BLaER1 treated with 17β-estradiol and CSF1 and Interleukin-3, amounts not matched to agents 10 nM and 100 nM (cell line): Measurements from ENCODE around the gene GPR78.
A peak's percentile ranks its signal among the peaks of the same experiment; 100 is the strongest.

Source experiments
- H3K27ac ChIP-seq, 11 experiments: shearing (Covaris generic); formaldehyde crosslinking; 2 replicates each; pipeline ENCODE4 v1.8.1; 2022
- H3K27me3 ChIP-seq, 11 experiments: shearing (Covaris generic); formaldehyde crosslinking; 2 replicates each; pipeline ENCODE4 v1.8.1; 2022
- H3K36me3 ChIP-seq, 11 experiments: shearing (Covaris generic); formaldehyde crosslinking; 2 replicates each; pipeline ENCODE4 v1.8.1; 2022
- H3K4me1 ChIP-seq, 10 experiments: shearing (Covaris generic); formaldehyde crosslinking; 2 replicates each; pipeline ENCODE4 v1.8.1; 2022
- H3K4me2 ChIP-seq, 11 experiments: shearing (Covaris generic); formaldehyde crosslinking; 2 replicates each; pipeline ENCODE4 v1.8.1; 2022
- H3K4me3 ChIP-seq, 10 experiments: shearing (Covaris generic); formaldehyde crosslinking; 2 replicates each; pipeline ENCODE4 v1.8.1; 2022
- H3K9ac ChIP-seq, 11 experiments: shearing (Covaris generic); formaldehyde crosslinking; 2 replicates each; pipeline ENCODE4 v1.8.1; 2022
- H3K9me3 ChIP-seq, 11 experiments: shearing (Covaris generic); formaldehyde crosslinking; replicated peaks in 1 of 11; 2 replicates each; pipeline ENCODE4 v1.8.1; 2022
- H4K20me1 ChIP-seq, 11 experiments: shearing (Covaris generic); formaldehyde crosslinking; 2 replicates each; pipeline ENCODE4 v1.8.1; 2022
- Cebpa-rat ChIP-seq, 11 experiments: shearing (Covaris generic); IDR thresholded peaks; 2 replicates each; pipeline ENCODE4 v1.8.1; 2022

The GPR78 gene

GRCh38 chr4:8607603-8608481 is 27.6 kb downstream of the GPR78 start:
- no peak for TF ChIP-seq Cebpa-rat (IDR thresholded peaks at IDR 0.05)
- H4K20me1 ChIP-seq = peaks cover 0 to 46% (median 11%) of the 10 kb centered on the region in 11 experiments; a peak in 13 of 22 replicates
- no peaks in the 10 kb centered on the region for H3K36me3 ChIP-seq
- H3K27me3 ChIP-seq = peaks cover 0 to 32% (median 6%) of the 10 kb centered on the region in 11 experiments; a peak in 10 of 22 replicates
- H3K4me1 ChIP-seq = peaks cover 11 to 88% (median 74%) of the 10 kb centered on the region in 10 experiments
- no peaks in the 10 kb centered on the region for H3K9me3 ChIP-seq
- no peak overlapping the region for H3K4me3 ChIP-seq
- no peak overlapping the region for H3K27ac ChIP-seq
- H3K9ac ChIP-seq = no peak overlapping the region
- peak overlapping the region; percentile 33 to 95 (median 81); a peak in 19 of 22 replicates for H3K4me2 ChIP-seq

- peak overlapping the region in 9 of 11 experiments; percentile 41 to 95 (median 82); a peak in 17 of 22 replicates for H3K4me2 ChIP-seq
- peaks cover under 1 to 87% (median 70%) of the 10 kb centered on the region in 10 experiments; a peak in 19 of 20 replicates for H3K4me1 ChIP-seq
- H3K36me3 ChIP-seq = no peaks in the 10 kb centered on the region
- H3K27me3 ChIP-seq = peaks cover 0 to 25% (median 6%) of the 10 kb centered on the region in 11 experiments; a peak in 8 of 22 replicates
- no peaks in the 10 kb centered on the region for H3K9me3 ChIP-seq
- no peak overlapping the region for H3K9ac ChIP-seq
- H4K20me1 ChIP-seq = peaks cover 0 to 49% (median 11%) of the 10 kb centered on the region in 11 experiments; a peak in 13 of 22 replicates
- TF ChIP-seq Cebpa-rat (IDR thresholded peaks at IDR 0.05) = no peak
- H3K27ac ChIP-seq = no peak overlapping the region
- peak overlapping the region in 1 of 10 experiments; percentile 21; a peak in 2 of 20 replicates for H3K4me3 ChIP-seq
Observed at GRCh38 chr4:8608714-8609391, 28.7 kb downstream of the GPR78 start.

- H3K4me3 ChIP-seq = peak overlapping the region in 3 of 10 experiments; percentile 18 to 29 (median 21); a peak in 3 of 20 replicates
- peak overlapping the region in 9 of 11 experiments; percentile 41 to 95 (median 82); a peak in 17 of 22 replicates for H3K4me2 ChIP-seq
- H3K4me1 ChIP-seq = peaks cover under 1 to 87% (median 71%) of the 10 kb centered on the region in 10 experiments; a peak in 18 of 20 replicates
- no peaks in the 10 kb centered on the region for H3K9me3 ChIP-seq
- H3K9ac ChIP-seq = peak overlapping the region in 1 of 11 experiments; percentile 41; a peak in 2 of 22 replicates
- H3K27me3 ChIP-seq = peaks cover 0 to 25% (median 6%) of the 10 kb centered on the region in 11 experiments; a peak in 8 of 22 replicates
- H3K27ac ChIP-seq = no peak overlapping the region
- TF ChIP-seq Cebpa-rat (IDR thresholded peaks at IDR 0.05) = no peak
- no peaks in the 10 kb centered on the region for H3K36me3 ChIP-seq
- H4K20me1 ChIP-seq = peaks cover 0 to 54% (median 11%) of the 10 kb centered on the region in 11 experiments; a peak in 13 of 22 replicates
Observed at GRCh38 chr4:8609406-8609805, 29.2 kb downstream of the GPR78 start.

- TF ChIP-seq Cebpa-rat (IDR thresholded peaks at IDR 0.05) = no peak
Observed at GRCh38 chr4:8609824-8610350, 29.7 kb downstream of the GPR78 start.

GRCh38 chr4:8610858-8611616 is 30.8 kb downstream of the GPR78 start:
- TF ChIP-seq Cebpa-rat (IDR thresholded peaks at IDR 0.05) = no peak
- H3K4me2 ChIP-seq = peak overlapping the region in 9 of 11 experiments; percentile 33 to 95 (median 82); a peak in 17 of 22 replicates

More at GRCh38 chr4:8609824-8610350, 29.7 kb downstream of the GPR78 start:
- peak overlapping the region in 1 of 11 experiments; percentile 41; a peak in 2 of 22 replicates for H3K9ac ChIP-seq
- H3K4me2 ChIP-seq = peak overlapping the region in 9 of 11 experiments; percentile 41 to 95 (median 82); a peak in 18 of 22 replicates
- H4K20me1 ChIP-seq = peaks cover 0 to 59% (median 11%) of the 10 kb centered on the region in 11 experiments; a peak in 13 of 22 replicates
- no peaks in the 10 kb centered on the region for H3K36me3 ChIP-seq
- H3K4me3 ChIP-seq = peak overlapping the region in 3 of 10 experiments; percentile 18 to 29 (median 21); a peak in 4 of 20 replicates
- H3K4me1 ChIP-seq = peaks cover 5 to 87% (median 71%) of the 10 kb centered on the region in 10 experiments
- no peaks in the 10 kb centered on the region for H3K9me3 ChIP-seq
- H3K27ac ChIP-seq = no peak overlapping the region
- H3K27me3 ChIP-seq = peaks cover 0 to 25% (median 6%) of the 10 kb centered on the region in 11 experiments; a peak in 8 of 22 replicates

GRCh38 chr4:8612646-8613045 is 32.5 kb downstream of the GPR78 start:
- no peak for TF ChIP-seq Cebpa-rat (IDR thresholded peaks at IDR 0.05)
- no peak overlapping the region for H3K27ac ChIP-seq
- H3K9ac ChIP-seq = no peak overlapping the region
- H3K9me3 ChIP-seq = no peaks in the 10 kb centered on the region
- H3K36me3 ChIP-seq = no peaks in the 10 kb centered on the region
- H3K4me1 ChIP-seq = peaks cover 9 to 94% (median 73%) of the 10 kb centered on the region in 10 experiments
- peaks cover 0 to 46% (median 23%) of the 10 kb centered on the region in 11 experiments; a peak in 17 of 22 replicates for H3K27me3 ChIP-seq
- peak overlapping the region in 6 of 11 experiments; percentile 1 to 54 (median 36); a peak in 9 of 22 replicates for H3K4me2 ChIP-seq
- peaks cover 0 to 54% (median 11%) of the 10 kb centered on the region in 11 experiments; a peak in 12 of 22 replicates for H4K20me1 ChIP-seq
- H3K4me3 ChIP-seq = no peak overlapping the region

More at GRCh38 chr4:8610858-8611616, 30.8 kb downstream of the GPR78 start:
- no peak overlapping the region for H3K27ac ChIP-seq
- H3K4me1 ChIP-seq = peaks cover 9 to 93% (median 80%) of the 10 kb centered on the region in 10 experiments
- peaks cover 0 to 32% (median 7%) of the 10 kb centered on the region in 11 experiments; a peak in 10 of 22 replicates for H3K27me3 ChIP-seq
- 0 out of 22 replicates have a peak overlapping the region, but pooled peaks of 1 of the 11 experiments have one; percentile 9 for H3K9ac ChIP-seq
- H3K9me3 ChIP-seq = no peaks in the 10 kb centered on the region
- no peak overlapping the region for H3K4me3 ChIP-seq
- H3K36me3 ChIP-seq = no peaks in the 10 kb centered on the region
- H4K20me1 ChIP-seq = peaks cover 0 to 61% (median 11%) of the 10 kb centered on the region in 11 experiments; a peak in 13 of 22 replicates

GRCh38 chr4:8613421-8614364 is 33.5 kb downstream of the GPR78 start:
- Histone ChIP-seq H3K36me3 (no peaks in the 10 kb centered on the region), H3K4me2 (peak overlapping the region in 10 of 11 experiments; percentile 51 to 86 (median 66); a peak in 17 of 22 replicates), H3K27ac (no peak overlapping the region), H3K27me3 (peaks cover 0 to 40% (median 26%) of the 10 kb centered on the region in 11 experiments; a peak in 17 of 22 replicates), H3K9ac (0 out of 22 replicates have a peak overlapping the region, but pooled peaks of 2 of the 11 experiments have one; percentile 13 to 14), H4K20me1 (peaks cover 0 to 46% (median 9%) of the 10 kb centered on the region in 11 experiments; a peak in 11 of 22 replicates), H3K9me3 (no peaks in the 10 kb centered on the region), H3K4me1 (peaks cover 9 to 84% (median 64%) of the 10 kb centered on the region in 10 experiments), H3K4me3 (no peak overlapping the region)
- no peak for TF ChIP-seq Cebpa-rat (IDR thresholded peaks at IDR 0.05)
